RWPE1 (cell line): ENCODE data around the gene BRIP1.

Experiments used
- CTCF ChIA-PET: fragments of 350-600 bp; sonication (Branson Sonifier 250); formaldehyde crosslinking; extraction: SDS; loops from one replicate; lab custom pipeline; 2021; lab: Yijun Ruan, JAX
- POLR2A ChIA-PET: fragments of 400-600 bp; formaldehyde crosslinking; extraction: SDS; loops from one replicate; lab custom pipeline; 2020; ENCODE audit warnings: antibody characterized with exemption; ENCODE audit not compliant: low non-redundant PET; lab: Yijun Ruan, JAX
- DNase-seq: peaks from one replicate; pipeline ENCODE4 v3.0.0; 2012; ENCODE audit warnings: low spot score
- H3K27ac ChIP-seq: fragments of 450-650 bp; 2 replicates; pipeline ENCODE4 v1.5.1; 2017
- CTCF ChIP-seq: fragments of 450-650 bp; conservative IDR thresholded peaks from 2 replicates; pipeline ENCODE4 v1.5.1; 2017; ENCODE audit warnings: low read depth, mild to moderate bottlenecking

The BRIP1 gene

GRCh38 chr17:61634942-61635538 lies 228.3 kb downstream of the BRIP1 start:
- no peak overlapping the region for H3K27ac ChIP-seq
- no peak for TF ChIP-seq CTCF
- POLR2A ChIA-PET, result no interaction called here
- CTCF ChIA-PET, result interaction anchor here (0.6 kb wide), 1 partner anchor 17 kb away, joined by 5 read pairs; no protein-coding TSS in a partner anchor
- DNase-seq, result no peak

GRCh38 chr17:61634011-61634539 lies 229.3 kb downstream of the BRIP1 start:
- DNase-seq, result no peak
- CTCF ChIA-PET, result interaction anchor here (1.0 kb wide), 1 partner anchor 202 kb away, joined by 3 read pairs; no protein-coding TSS in a partner anchor
- POLR2A ChIA-PET, result no interaction called here
- no peak for TF ChIP-seq CTCF
- no peak overlapping the region for H3K27ac ChIP-seq

- CTCF ChIA-PET, result no interaction called here
- H3K27ac ChIP-seq, result no peak overlapping the region
- POLR2A ChIA-PET, result no interaction called here
- no peak for TF ChIP-seq CTCF
- DNase-seq, result no peak
These were observed 230.5 kb downstream of the BRIP1 start for GRCh38 chr17:61632826-61633225.

- no peak for DNase-seq
- TF ChIP-seq CTCF, result no peak
- ChIA-PET POLR2A (no interaction called here), CTCF (no interaction called here)
- no peak overlapping the region for H3K27ac ChIP-seq
These were observed 231.5 kb downstream of the BRIP1 start for GRCh38 chr17:61631800-61632199.
